AG04449 (cell line): Measurements from ENCODE around the gene SHANK2.
"Not testable (repeated sequence)": the region's sequence is repeated elsewhere in the genome, so short reads cannot be mapped to it uniquely, and the experiment has no call there.

Experiments
- CTCF ChIA-PET: fragments of 350-600 bp; formaldehyde crosslinking; extraction: SDS; loops from one replicate; lab custom pipeline; 2021; ENCODE audit warnings: antibody characterized with exemption; lab: Yijun Ruan, JAX
- POLR2A ChIA-PET: fragments of 400-600, 350-600 bp; formaldehyde crosslinking; extraction: SDS; loops from one replicate; lab custom pipeline; 2020; ENCODE audit warnings: antibody characterized with exemption, inconsistent platforms; lab: Yijun Ruan, JAX
- DNase-seq: peaks from one replicate; pipeline ENCODE4 v3.0.0-alpha.2; 2010; ENCODE audit warnings: low read depth, low spot score
- H3K4me3 ChIP-seq: 2 replicates; pipeline ENCODE4 v1.5.1; 2011; ENCODE audit warnings: low read depth, mild to moderate bottlenecking, control low read depth, low read length
- TF ChIP-seq, protein P1 (sequence below): IDR thresholded peaks from one replicate; pipeline ENCODE4 v1.5.1; 2011; ENCODE audit warnings: mild to moderate bottlenecking, moderate library complexity, low read length, control low read depth, inconsistent platforms; ENCODE audit not compliant: insufficient read depth; ENCODE audit errors: missing control alignments

Gene SHANK2

DNA sequence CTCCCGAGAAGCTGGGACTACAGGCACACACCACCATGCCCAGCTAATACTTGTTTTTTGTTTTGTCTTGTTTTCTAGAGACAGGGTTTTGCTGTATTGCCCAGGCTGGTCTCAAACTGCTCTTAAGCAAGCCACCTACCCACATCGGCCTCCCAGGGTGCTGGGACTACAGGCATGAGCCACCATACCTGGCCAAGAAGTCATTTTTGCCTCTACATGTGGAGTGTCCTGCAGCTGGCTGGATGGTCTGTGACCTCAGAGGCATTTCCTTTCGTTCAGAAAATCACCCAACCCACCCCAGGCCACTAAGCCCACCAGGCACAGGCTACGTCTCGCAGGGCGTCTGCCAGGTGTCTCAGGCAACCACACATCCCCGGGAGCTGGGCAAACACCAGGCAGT, 12.8 kb downstream of the SHANK2 start:
- DNase-seq: no peak
- TF ChIP-seq, protein P1, sequence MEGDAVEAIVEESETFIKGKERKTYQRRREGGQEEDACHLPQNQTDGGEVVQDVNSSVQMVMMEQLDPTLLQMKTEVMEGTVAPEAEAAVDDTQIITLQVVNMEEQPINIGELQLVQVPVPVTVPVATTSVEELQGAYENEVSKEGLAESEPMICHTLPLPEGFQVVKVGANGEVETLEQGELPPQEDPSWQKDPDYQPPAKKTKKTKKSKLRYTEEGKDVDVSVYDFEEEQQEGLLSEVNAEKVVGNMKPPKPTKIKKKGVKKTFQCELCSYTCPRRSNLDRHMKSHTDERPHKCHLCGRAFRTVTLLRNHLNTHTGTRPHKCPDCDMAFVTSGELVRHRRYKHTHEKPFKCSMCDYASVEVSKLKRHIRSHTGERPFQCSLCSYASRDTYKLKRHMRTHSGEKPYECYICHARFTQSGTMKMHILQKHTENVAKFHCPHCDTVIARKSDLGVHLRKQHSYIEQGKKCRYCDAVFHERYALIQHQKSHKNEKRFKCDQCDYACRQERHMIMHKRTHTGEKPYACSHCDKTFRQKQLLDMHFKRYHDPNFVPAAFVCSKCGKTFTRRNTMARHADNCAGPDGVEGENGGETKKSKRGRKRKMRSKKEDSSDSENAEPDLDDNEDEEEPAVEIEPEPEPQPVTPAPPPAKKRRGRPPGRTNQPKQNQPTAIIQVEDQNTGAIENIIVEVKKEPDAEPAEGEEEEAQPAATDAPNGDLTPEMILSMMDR: no peak
- POLR2A ChIA-PET: no interaction called here
- H3K4me3 ChIP-seq: no peak overlapping the region
- CTCF ChIA-PET: interaction anchor here (1.4 kb wide), 1 partner anchor 9 kb away, joined by 3 read pairs; no protein-coding TSS in a partner anchor

DNA sequence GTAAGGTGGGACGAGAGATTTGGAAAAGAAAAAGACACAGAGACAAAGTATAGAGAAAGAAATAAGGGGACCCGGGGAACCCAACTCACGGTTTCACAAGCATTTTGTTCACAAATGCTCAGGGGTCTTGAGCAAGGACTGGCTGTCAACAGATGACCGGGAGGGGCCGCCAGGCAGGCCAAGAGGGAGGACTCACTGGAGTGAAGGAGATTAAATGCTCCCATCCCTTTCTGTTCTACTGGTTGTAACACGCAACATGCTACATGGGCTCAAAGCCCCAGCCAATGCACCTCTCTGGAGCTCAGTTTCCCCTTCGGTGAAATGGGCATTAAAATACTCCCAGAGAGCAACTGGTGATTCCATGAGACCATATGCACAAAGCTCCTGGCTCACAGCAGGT, 13.4 kb downstream of the SHANK2 start:
- H3K4me3 ChIP-seq: no peak overlapping the region
- CTCF ChIA-PET: interaction anchor here (1.4 kb wide), 1 partner anchor 9 kb away, joined by 3 read pairs; no protein-coding TSS in a partner anchor
- no peak for DNase-seq
- TF ChIP-seq, protein P1: no peak
- POLR2A ChIA-PET: no interaction called here

DNA sequence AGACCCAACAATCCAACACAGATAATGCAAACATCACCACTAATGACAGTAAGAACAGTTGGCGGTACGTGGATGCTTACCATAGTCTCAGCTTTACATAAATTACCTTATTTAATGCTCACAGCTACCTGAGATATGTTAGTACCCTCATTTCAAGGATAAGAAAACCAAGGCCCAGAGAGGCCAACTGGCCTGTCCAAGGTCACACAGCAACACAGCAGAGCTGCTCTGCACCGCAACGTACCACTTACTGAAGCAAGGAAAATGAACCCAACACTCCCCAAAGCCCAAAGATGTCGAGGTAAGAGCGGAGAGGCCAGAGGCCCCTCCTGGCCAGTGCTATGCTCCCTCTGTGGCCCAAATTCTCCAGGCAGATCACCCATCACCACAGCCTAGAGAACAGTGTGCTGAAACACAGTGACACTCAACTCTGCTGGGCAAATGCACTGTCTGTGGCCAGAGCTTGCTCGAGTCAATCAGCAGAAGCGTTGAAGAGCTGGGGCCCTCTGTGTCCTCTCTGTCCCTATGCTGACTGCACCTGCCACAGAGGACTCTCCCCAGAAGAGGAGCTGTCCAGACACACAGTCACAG, 14.0 kb downstream of the SHANK2 start:
- DNase-seq: no peak
- ChIA-PET CTCF (interaction anchor here (1.4 kb wide), 1 partner anchor 10 kb away, joined by 3 read pairs; no protein-coding TSS in a partner anchor), POLR2A (no interaction called here)
- H3K4me3 ChIP-seq: no peak overlapping the region
- TF ChIP-seq, protein P1: no peak

DNA sequence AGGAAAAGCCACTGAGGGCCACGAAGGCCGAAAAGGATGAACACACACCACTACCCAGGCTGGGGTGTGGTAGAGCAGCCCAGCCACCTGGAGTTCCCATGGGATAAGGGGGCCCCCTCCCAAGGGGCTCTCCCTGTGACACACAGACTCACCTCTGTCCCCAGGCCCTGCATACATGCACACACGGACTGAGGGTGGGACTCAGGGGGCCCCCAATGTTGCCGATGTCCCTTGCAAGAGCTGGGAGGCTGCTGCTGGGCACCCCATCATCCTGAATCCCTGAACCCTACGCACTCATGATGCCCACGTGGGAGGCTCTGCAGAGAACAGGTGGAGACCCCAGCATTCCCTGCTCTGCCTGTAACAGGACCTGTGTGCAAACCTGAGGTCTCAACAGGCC, 14.5 kb downstream of the SHANK2 start:
- DNase-seq: no peak
- CTCF ChIA-PET: no interaction called here
- TF ChIP-seq, protein P1: no peak
- no peak overlapping the region for H3K4me3 ChIP-seq
- POLR2A ChIA-PET: no interaction called here

DNA sequence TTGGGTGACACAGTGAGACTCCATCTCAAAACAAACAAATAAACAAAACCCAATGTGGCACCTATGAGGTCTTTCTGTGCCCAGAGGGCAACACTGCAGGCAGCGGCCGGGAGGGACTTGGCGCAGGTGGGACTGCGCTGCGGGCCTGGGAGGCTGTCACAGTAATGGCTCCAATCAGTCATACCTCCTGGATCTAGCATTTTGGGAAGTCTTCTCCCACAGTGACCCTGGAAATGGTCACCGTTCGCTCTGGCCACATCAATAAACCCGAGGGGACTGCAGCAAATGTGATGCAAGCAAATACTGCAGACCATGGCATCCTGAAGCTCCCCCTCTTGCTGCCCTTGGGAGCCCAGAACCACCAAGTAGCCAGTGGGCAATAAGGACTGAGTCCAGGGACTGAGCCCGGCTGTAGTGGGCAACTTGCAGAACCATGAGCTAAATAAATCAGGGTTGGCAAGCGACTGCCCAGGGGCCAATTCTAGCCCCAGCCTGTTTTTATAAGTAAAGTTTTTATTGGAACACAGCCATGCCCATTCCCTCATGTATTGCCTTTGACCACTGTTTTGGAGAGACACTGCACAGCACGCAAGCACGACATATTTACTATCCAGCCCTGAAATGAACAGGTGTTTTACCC, 15.4 kb downstream of the SHANK2 start:
- no peak overlapping the region for H3K4me3 ChIP-seq
- no peak for DNase-seq
- TF ChIP-seq, protein P1: no peak
- CTCF ChIA-PET: no interaction called here
- POLR2A ChIA-PET: no interaction called here

DNA sequence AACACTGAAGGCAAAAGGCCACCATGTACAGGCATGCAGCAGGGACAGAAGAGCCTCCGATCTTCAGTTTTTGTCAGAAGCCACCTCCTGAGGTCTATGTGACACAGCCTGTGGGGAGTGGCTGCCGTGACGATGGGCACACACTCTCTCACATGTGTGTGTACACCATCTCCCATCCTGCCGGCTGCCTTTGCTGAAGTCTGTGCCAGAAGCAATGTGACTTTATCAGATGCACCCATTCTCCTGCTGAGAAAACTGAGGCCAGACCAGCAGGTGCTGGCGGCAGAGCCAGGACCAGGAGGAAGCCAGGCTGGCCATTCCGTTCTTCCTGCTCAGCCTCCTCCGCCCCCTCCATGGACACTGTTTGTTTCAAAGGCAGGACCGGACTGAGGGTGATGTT, 16.7 kb downstream of the SHANK2 start:
- H3K4me3 ChIP-seq: no peak overlapping the region
- no peak for DNase-seq
- ChIA-PET CTCF (no interaction called here), POLR2A (no interaction called here)
- TF ChIP-seq, protein P1: no peak

DNA sequence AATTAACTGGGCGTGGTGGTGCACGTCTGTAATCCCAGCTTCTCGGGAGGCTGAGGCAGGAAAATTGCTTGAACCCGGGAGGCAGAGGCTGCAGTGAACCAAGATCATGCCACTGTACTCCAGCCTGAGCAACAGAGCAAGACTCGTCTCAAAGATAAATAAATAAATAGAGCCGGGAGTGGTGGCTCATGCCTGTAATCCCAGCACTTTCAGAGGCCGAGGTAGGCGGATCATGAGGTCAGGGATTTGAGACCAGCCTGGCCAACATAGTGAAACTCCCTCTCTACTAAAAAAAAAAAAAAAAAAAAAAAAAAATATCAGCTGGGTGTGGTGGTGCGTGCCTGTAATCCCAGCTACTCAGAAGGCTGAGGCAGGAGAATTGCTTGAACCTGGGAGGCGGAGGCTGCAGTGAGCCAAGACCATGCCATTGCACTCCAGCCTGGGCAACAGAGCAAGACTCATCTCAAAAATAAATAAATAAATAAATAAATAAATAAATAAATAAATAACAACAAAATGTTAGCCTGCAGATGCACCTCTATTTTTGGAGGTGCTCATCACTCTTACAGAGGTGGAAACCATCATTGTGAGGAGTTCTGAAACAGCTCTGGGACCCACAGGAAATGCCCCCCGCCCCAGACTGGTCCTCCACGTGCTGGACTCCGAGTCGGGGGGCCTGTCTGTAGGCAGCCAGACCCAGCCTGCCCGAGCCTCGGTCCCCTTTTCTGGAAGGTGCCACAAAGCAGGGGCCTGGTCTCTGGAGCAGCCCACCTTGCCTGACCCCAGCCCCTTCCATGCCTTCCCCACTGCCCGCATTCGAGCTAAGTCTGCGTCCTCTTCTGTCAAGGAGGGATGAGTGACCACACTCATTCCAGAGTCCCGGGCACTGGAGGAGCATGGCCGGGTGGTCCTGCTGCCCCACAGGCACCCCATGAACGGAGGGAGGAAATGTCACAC, 18.2 kb downstream of the SHANK2 start:
- DNase-seq, H3K4me3 ChIP-seq, CTCF ChIA-PET, POLR2A ChIA-PET: not testable (repeated sequence)
